HTERT RPE-1 (cell line): ENCODE measurements around the gene IZUMO2.

Source experiments
- in situ Hi-C: fragments of 300-500 bp; cut with MboI; formaldehyde crosslinking; loops from 4 replicates; pipeline ENCODE4 v1.14.3; 2020; ENCODE audit warnings: low sequenced_read_pairs

The IZUMO2 gene

GRCh38 chr19:50162988-50163387, at the start of gene IZUMO2:
IZUMO2 (minus strand) TSS chr19:50163281; CDS start chr19:50163194, 87 bp downstream.
- in situ Hi-C loops = no loop called here

GRCh38 chr19:50210425-50210824, 47.3 kb upstream of the IZUMO2 start:
- in situ Hi-C loops = no loop called here

- in situ Hi-C loops = no loop called here
These were observed 46.0 kb upstream of the IZUMO2 start for GRCh38 chr19:50209131-50209530.

- in situ Hi-C loops = no loop called here
These were observed 44.6 kb upstream of the IZUMO2 start for GRCh38 chr19:50207730-50208129.

GRCh38 chr19:50206191-50206590, 43.1 kb upstream of the IZUMO2 start:
- in situ Hi-C loops = no loop called here

GRCh38 chr19:50205681-50206138, 42.6 kb upstream of the IZUMO2 start:
- in situ Hi-C loops = no loop called here

GRCh38 chr19:50204811-50205675, 42.0 kb upstream of the IZUMO2 start:
- in situ Hi-C loops = no loop called here

- in situ Hi-C loops = no loop called here
These were observed 41.0 kb upstream of the IZUMO2 start for GRCh38 chr19:50204081-50204428.

- in situ Hi-C loops = no loop called here
These were observed 40.4 kb upstream of the IZUMO2 start, which contains the start of gene MYH14 for GRCh38 chr19:50203281-50204080. MYH14 (plus strand) TSS chr19:50203622; CDS start chr19:50210366, 6,744 bp downstream.

GRCh38 chr19:50202962-50203280, 39.8 kb upstream of the IZUMO2 start:
- in situ Hi-C loops = no loop called here

- in situ Hi-C loops = no loop called here
These were observed 39.3 kb upstream of the IZUMO2 start for GRCh38 chr19:50202386-50202785.

GRCh38 chr19:50199259-50199555, 36.1 kb upstream of the IZUMO2 start:
- in situ Hi-C loops = no loop called here

GRCh38 chr19:50198431-50199258, 35.6 kb upstream of the IZUMO2 start:
- in situ Hi-C loops = no loop called here

GRCh38 chr19:50197348-50197747, 34.3 kb upstream of the IZUMO2 start:
- in situ Hi-C loops = no loop called here

- in situ Hi-C loops = no loop called here
These were observed 33.3 kb upstream of the IZUMO2 start for GRCh38 chr19:50196322-50196932.

- in situ Hi-C loops = no loop called here
These were observed 32.1 kb upstream of the IZUMO2 start for GRCh38 chr19:50195224-50195623.

- in situ Hi-C loops = no loop called here
These were observed 29.6 kb upstream of the IZUMO2 start for GRCh38 chr19:50192463-50193211.

GRCh38 chr19:50191216-50191615, 28.1 kb upstream of the IZUMO2 start:
- in situ Hi-C loops = no loop called here

- in situ Hi-C loops = no loop called here
These were observed 27.4 kb upstream of the IZUMO2 start for GRCh38 chr19:50190439-50190891.

GRCh38 chr19:50189331-50189730, 26.2 kb upstream of the IZUMO2 start:
- in situ Hi-C loops = no loop called here
